ENCODE results near the gene CDK13. TPM values are rescaled to one million over a fixed set of nuclear protein-coding genes. Genes with fewer than 3 reads are reported as not detected.

CDK13 gene
- total and polyA plus RNA-seq, 9 of the 15 experiments (the other 6 are each of a cell fraction or from before 2014, with no cell fraction given) = 9.8 to 46.1 (median 32.4) TPM

DNA sequence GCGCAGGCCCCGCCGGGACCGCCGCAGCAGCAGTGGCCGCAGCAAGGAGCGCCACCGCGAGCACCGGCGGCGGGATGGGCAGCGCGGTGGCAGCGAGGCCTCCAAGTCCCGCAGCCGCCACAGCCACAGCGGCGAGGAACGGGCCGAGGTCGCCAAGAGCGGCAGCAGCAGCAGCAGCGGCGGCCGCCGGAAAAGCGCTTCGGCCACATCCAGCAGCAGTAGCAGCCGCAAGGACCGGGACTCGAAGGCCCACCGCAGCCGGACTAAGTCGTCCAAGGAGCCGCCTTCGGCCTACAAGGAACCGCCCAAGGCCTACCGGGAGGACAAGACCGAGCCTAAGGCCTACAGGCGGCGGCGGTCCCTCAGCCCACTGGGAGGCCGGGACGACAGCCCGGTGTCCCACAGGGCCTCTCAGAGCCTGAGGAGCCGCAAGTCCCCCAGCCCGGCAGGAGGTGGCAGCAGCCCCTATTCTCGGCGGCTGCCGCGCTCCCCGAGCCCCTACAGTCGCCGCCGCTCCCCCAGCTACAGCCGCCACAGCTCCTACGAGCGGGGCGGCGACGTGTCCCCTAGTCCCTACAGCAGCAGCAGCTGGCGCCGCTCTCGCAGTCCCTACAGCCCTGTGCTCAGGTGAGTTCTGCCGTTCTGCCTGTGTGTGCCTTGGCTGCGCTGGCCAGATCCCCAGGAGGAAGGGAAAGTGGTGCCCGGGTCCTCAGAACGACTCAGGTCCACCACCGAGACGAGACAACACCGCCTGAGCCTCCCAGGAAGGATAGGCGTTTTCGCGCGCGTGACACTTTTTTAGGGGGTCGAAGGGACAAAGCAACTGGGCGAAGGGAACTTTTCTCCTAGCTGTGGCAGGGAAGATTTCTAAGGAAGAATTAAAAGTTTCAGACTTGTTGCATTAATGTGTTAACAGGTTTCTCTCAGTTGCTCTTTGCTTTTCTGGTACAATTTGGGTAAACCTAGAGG is 1.5 kb downstream of the CDK13 start (continued):
- TF ChIP-seq ZNF3 (CRISPR knock-in tag; IDR thresholded peaks at IDR 0.05) (no peak), ZNF121 (CRISPR knock-in tag; conservative IDR thresholded peaks at IDR 0.05) (no peak), ZNF316 (IDR thresholded peaks at IDR 0.05) (no peak), CBX2 (IDR thresholded peaks at IDR 0.05; ENCODE audit: insufficient read depth, low read length, poor library complexity, severe bottlenecking) (no peak), TCF7 (IDR thresholded peaks at IDR 0.05; ENCODE audit: borderline replicate concordance) (0 out of 2 replicates have a peak, but pooled peaks have one; percentile 35), GTF2F1 (IDR thresholded peaks at IDR 0.05; ENCODE audit: low read depth, low read length) (no peak), ZNF644 (tag; IDR thresholded peaks at IDR 0.05; ENCODE audit: low read depth) (no peak), MLLT1 (IDR thresholded peaks at IDR 0.05) (peak in 1 of 2 experiments; percentile 41; a peak in 2 of 4 replicates), PHF8 (IDR thresholded peaks at IDR 0.05; ENCODE audit: borderline replicate concordance, low read length) (peak; percentile 44; the same call in 1 of the 2 replicates), BCL6 (CRISPR knock-in tag; IDR thresholded peaks at IDR 0.05) (no peak), SOX6 (IDR thresholded peaks at IDR 0.05) (no peak), TOE1 (IDR thresholded peaks at IDR 0.05; ENCODE audit: borderline replicate concordance) (0 out of 2 replicates have a peak, but pooled peaks have one; percentile 39), TOE1 (CRISPR knock-in tag; IDR thresholded peaks at IDR 0.05; ENCODE audit: borderline replicate concordance, low read depth) (no peak), ZNF551 (CRISPR knock-in tag; IDR thresholded peaks at IDR 0.05) (no peak), CBFB (CRISPR knock-in tag; IDR thresholded peaks at IDR 0.05) (no peak), MNT (conservative IDR thresholded peaks at IDR 0.05) (0 out of 4 replicates have a peak, but pooled peaks of 1 of the 2 experiments have one; percentile 35), ZNF639 (CRISPR knock-in tag; conservative IDR thresholded peaks at IDR 0.05 in 1 of 2, IDR thresholded peaks at IDR 0.05 in 1 of 2) (peak in 1 of 2 experiments; percentile 52; a peak in 1 of 4 replicates), RBFOX2 (IDR thresholded peaks at IDR 0.05; ENCODE audit: low read depth, low read length) (peak; percentile 79), FUS (optimal IDR thresholded peaks at IDR 0.05; ENCODE audit: low read depth, low read length) (no peak), MTA1 (IDR thresholded peaks at IDR 0.05; ENCODE audit: borderline replicate concordance) (no peak), ZNF431 (CRISPR knock-in tag; IDR thresholded peaks at IDR 0.05) (peak; percentile 58; the same call in 1 of the 2 replicates)
- TF ChIP-seq, protein P1, sequence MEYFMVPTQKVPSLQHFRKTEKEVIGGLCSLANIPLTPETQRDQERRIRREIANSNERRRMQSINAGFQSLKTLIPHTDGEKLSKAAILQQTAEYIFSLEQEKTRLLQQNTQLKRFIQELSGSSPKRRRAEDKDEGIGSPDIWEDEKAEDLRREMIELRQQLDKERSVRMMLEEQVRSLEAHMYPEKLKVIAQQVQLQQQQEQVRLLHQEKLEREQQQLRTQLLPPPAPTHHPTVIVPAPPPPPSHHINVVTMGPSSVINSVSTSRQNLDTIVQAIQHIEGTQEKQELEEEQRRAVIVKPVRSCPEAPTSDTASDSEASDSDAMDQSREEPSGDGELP (CRISPR knock-in tag; IDR thresholded peaks at IDR 0.05; ENCODE audit: borderline replicate concordance) = peak; percentile 67
